NT2/D1 (cell line): Measurements from ENCODE around the gene CNDP1.

Experiments used
- SUZ12 ChIP-seq: IDR thresholded peaks from 2 replicates; pipeline ENCODE4 v1.6.1; 2011; ENCODE audit not compliant: insufficient read length, insufficient read depth; ENCODE audit errors: extremely low read depth
- YY1 ChIP-seq: IDR thresholded peaks from 2 replicates; pipeline ENCODE4 v1.6.1; 2011; ENCODE audit not compliant: insufficient read length, insufficient read depth

GRCh38 chr18:74511823-74512222 is 22.5 kb upstream of the CNDP1 start:
- TF ChIP-seq YY1 (no peak), SUZ12 (no peak)
